RWPE1 (cell line): ENCODE data around the gene DMBX1.

Experiments
- CTCF ChIA-PET: fragments of 350-600 bp; sonication (Branson Sonifier 250); formaldehyde crosslinking; extraction: SDS; loops from one replicate; lab custom pipeline; 2021; lab: Yijun Ruan, JAX
- POLR2A ChIA-PET: fragments of 400-600 bp; formaldehyde crosslinking; extraction: SDS; loops from one replicate; lab custom pipeline; 2020; ENCODE audit warnings: antibody characterized with exemption; ENCODE audit not compliant: low non-redundant PET; lab: Yijun Ruan, JAX
- DNase-seq: peaks from one replicate; pipeline ENCODE4 v3.0.0; 2012; ENCODE audit warnings: low spot score
- H3K27ac ChIP-seq: fragments of 450-650 bp; 2 replicates; pipeline ENCODE4 v1.5.1; 2017
- TF ChIP-seq, protein P1 (sequence below): fragments of 450-650 bp; conservative IDR thresholded peaks from 2 replicates; pipeline ENCODE4 v1.5.1; 2017; ENCODE audit warnings: low read depth, mild to moderate bottlenecking

The DMBX1 gene

DNA sequence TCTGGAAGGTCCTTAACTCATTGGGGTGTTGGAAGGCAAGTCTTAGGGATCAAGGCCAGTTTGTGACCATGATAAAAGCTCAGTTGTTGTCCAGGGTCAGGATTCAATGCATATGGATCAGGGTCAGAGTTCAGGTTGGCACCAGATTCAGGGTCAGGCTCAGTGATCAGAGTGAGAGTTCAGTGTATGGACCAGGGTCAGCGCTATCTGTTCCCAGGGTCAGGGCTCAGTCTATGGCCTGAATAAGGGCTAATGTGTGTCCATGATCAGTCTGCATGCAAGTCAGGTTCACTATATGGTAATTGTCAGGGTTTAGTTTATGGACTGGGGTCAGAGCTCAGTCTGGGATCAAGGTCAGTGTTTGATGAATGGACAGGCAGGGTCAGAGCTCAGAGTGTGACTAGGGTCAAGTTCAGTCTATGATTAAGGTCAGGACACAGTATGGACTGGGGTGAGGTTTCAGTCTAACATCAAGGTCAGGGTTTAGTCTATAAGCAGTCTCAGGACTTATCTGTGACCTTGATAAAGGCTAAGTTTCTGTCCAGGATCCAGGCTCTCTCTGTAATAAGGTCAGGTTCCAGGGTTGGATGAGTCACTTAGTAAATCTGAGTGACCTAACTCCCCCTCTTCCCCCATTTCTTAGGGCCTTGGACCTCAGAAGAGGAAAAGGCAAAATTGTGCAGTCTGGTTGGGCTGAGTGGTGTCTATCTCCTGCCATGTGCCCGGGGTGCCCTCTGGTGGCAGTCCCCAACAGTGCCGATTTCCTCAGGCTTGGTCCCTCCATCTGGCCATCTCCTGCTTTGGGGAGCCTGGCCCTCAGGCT is 38.0 kb downstream of the DMBX1 start:
- peak; percentile 80 for DNase-seq
- CTCF ChIA-PET = interaction anchor here (0.5 to 3.0 kb wide), 14 partner anchors 10 to 396 kb away, joined by 3 to 23 read pairs (median 4); no protein-coding TSS in a partner anchor
- TF ChIP-seq, protein P1, sequence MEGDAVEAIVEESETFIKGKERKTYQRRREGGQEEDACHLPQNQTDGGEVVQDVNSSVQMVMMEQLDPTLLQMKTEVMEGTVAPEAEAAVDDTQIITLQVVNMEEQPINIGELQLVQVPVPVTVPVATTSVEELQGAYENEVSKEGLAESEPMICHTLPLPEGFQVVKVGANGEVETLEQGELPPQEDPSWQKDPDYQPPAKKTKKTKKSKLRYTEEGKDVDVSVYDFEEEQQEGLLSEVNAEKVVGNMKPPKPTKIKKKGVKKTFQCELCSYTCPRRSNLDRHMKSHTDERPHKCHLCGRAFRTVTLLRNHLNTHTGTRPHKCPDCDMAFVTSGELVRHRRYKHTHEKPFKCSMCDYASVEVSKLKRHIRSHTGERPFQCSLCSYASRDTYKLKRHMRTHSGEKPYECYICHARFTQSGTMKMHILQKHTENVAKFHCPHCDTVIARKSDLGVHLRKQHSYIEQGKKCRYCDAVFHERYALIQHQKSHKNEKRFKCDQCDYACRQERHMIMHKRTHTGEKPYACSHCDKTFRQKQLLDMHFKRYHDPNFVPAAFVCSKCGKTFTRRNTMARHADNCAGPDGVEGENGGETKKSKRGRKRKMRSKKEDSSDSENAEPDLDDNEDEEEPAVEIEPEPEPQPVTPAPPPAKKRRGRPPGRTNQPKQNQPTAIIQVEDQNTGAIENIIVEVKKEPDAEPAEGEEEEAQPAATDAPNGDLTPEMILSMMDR = peak; percentile 93
- POLR2A ChIA-PET = no interaction called here
- H3K27ac ChIP-seq = no peak overlapping the region

DNA sequence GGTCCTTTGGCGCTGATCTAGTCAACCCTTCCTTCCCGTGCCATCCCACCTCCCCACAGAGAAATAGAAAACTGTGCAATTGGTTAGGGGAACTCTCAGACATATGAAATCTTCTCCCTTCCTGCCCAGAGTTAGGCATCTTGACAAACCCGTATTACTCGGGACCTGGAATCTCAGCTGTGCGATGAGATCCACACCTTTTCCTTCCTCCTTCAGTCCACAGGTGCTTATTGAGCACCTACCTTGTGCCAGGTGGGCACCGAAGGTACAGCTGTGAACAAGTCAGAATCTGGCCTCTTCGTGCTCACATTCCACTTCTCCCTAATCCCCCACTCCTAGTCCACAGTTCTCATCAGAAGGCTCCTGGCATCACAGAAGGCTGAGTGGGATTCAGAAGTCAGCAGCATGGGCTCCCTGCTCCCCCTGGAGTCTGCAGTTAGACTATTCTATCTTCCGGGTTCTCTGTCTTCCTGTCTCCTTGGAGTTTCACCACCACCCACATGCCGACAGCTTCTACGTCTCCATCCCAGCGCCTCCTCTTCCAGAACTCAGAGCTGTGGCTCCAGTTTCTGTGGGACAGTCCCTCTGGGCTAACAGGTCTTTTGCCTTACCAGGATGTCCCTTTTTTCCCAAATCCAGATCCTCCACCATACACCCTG is 38.8 kb downstream of the DMBX1 start:
- POLR2A ChIA-PET = no interaction called here
- DNase-seq = no peak
- H3K27ac ChIP-seq = no peak overlapping the region

DNA sequence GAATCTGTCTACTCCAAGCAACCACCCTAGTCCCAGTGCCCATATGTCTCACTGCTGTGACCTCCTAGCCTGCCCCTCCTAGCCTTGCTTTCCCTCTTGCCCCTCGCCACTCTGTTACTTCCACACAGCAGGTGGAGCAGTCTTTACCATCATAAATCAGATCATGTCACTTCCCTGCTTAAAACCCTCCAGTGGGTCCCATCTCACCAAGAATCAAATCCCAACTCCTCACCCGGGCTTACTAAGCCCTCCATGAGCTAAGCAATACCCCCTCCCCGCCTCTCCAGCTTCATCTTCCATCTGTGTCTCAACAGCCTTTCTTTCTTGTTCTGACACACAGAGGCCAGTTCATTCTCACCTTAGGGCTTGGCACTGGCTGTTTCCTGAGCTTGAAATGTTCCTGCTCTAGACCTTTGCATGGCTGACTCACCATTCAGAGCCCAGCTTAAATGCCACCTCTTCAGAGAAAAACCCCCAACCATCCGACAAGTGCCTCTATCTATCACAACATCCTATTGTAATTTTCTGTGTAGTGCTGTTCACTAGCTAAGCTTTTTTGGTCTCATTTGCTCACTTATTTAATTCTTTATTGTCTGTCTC is 39.5 kb downstream of the DMBX1 start:
- CTCF ChIA-PET = interaction anchor here (0.7 to 2.6 kb wide), 8 partner anchors 19 to 196 kb away, joined by 3 to 20 read pairs (median 4); no protein-coding TSS in a partner anchor
- no peak overlapping the region for H3K27ac ChIP-seq
- POLR2A ChIA-PET = no interaction called here
- DNase-seq = no peak
- TF ChIP-seq, protein P1 = no peak

More for the DNA sequence above, 38.8 kb downstream of the DMBX1 start:
- TF ChIP-seq, protein P1 = peak; percentile 70
- CTCF ChIA-PET = interaction anchor here (0.6 to 2.6 kb wide), 7 partner anchors 20 to 197 kb away, joined by 3 to 20 read pairs (median 6); no protein-coding TSS in a partner anchor

DNA sequence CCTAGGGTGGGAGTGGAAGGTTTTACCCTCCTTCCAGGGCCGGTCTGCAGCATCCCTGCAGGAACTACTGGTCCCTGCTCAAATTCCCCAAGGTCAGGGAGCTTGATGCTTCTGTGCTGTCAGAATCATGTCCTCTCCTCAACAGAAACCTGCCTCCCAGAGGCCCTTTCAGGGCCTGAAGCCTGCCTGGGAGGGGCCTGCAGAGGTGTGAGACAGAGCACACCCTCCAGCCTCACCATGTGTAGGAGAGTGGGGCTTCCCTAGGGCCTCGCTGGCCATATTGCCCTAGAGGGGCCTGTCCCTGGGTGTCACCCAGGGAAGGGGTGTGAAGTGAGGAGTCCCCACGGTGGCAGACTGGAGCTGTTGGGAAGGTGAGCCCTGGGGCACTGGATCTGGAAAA is 40.7 kb downstream of the DMBX1 start:
- no peak overlapping the region for H3K27ac ChIP-seq
- no peak for DNase-seq
- ChIA-PET CTCF (interaction anchor here (0.6 to 1.7 kb wide), 6 partner anchors 18 to 227 kb away, joined by 3 to 5 read pairs (median 4); partner anchors contain the start of gene LRRC41), POLR2A (no interaction called here)
- TF ChIP-seq, protein P1 = no peak

DNA sequence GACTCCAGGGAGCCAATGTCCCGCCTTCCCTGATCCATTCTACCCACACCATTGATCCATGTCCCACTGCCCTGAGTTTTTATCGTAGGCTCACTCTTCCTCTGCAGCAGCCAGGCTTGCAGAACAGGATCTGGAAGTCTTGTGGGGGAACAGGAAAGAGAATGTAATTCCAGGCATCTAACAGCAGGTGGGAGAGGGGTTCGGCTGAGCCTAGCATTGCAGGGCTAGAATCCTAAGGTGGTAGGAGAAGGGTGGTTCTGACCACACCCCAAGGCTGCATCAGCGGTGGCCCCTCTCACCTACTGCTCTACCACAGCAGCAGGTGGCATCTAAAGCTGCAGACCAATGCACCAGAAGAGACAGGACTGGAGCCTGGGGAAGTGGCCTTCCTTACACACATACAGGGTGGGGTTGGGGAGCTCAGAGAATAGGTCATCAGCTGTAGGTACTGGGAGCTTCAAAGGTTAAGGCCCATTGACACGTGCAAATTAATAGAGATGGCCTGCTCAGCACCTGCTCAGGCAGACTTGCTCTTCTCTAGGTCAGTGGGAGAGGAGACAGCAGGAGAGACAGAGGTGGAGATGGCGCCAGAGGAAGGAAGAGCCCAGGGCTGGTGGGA is 41.3 kb downstream of the DMBX1 start:
- CTCF ChIA-PET = interaction anchor here (0.6 to 1.7 kb wide), 5 partner anchors 17 to 228 kb away, joined by 3 to 5 read pairs (median 4); partner anchors contain the start of gene LRRC41
- POLR2A ChIA-PET = no interaction called here
- no peak for DNase-seq
- TF ChIP-seq, protein P1 = no peak
- no peak overlapping the region for H3K27ac ChIP-seq
